HCT116 (cell line): ENCODE results near the gene NYAP1. TPM values are rescaled to one million over a fixed set of nuclear protein-coding genes. Genes with fewer than 3 reads are reported as not detected.

ENCODE experiments used
- ATAC-seq: fragments of 200-7000 bp; cut with Tn5 transposase; 2 replicates; pipeline ENCODE4 v1.9.1; 2020; ENCODE audit warnings: mild to moderate bottlenecking, moderate library complexity
- BruUV-seq: library from RNA; stranded (reverse); fragments of 400-500 nt; replicated peaks from 2 replicates; lab custom pipeline; 2021; lab: Mats Ljungman, UMichigan
- CTCF ChIA-PET: fragments of 300-600 bp; sonication (Branson Sonifier 250); formaldehyde crosslinking; loops from one replicate; lab custom pipeline; 2021; ENCODE audit warnings: antibody characterized with exemption; lab: Charles Lee
- POLR2A ChIA-PET: fragments of 300-600, 350-600 bp; sonication (Branson Sonifier 250); formaldehyde crosslinking; loops from one replicate; lab custom pipeline; 2021; ENCODE audit warnings: antibody characterized with exemption; lab: Charles Lee
- RAD21 ChIA-PET, 2 experiments: fragments of 300-600 bp; sonication (Branson Sonifier 250); formaldehyde crosslinking; loops; one replicate each; lab custom pipeline; 2023; ENCODE audit warnings: low total read pairs in 2 of 2; ENCODE audit not compliant: uncharacterized antibody in 2 of 2, unreplicated experiment in 2 of 2, low non-redundant PET in 1 of 2; lab: Charles Lee
- DNase-seq: peaks from one replicate; pipeline ENCODE4 v3.0.0-alpha.2; 2010; ENCODE audit warnings: low read depth, low spot score
- H2AFZ ChIP-seq: fragments of 200-600 bp; shearing (Covaris generic), sonication (generic); 2 replicates; pipeline ENCODE4 v1.6.1; 2017; ENCODE audit warnings: low read depth, mixed run types, mixed read lengths, antibody characterized with exemption, low read length; ENCODE audit not compliant: poor library complexity, severe bottlenecking
- H3K27ac ChIP-seq: 2 replicates; pipeline ENCODE4 v1.5.1; 2012; ENCODE audit warnings: low read depth, low read length
- H3K27me3 ChIP-seq: fragments of 200-600 bp; sonication (generic); 2 replicates; pipeline ENCODE4 v1.6.1; 2016; ENCODE audit warnings: mixed run types, low read length, mixed read lengths; ENCODE audit not compliant: insufficient read depth
- H3K36me3 ChIP-seq, 2 experiments: fragments of 200-500 bp in 1 of 2; fragments of 200-600 bp in 1 of 2; sonication (Bioruptor generic) in 1 of 2; sonication (generic) in 1 of 2; 2 replicates each; pipeline versions ENCODE4 v1.5.1 to v1.6.1; 2014 to 2016; ENCODE audit warnings: low read length in 2 of 2, inconsistent platforms in 1 of 2, mixed read lengths in 1 of 2, mixed run types in 1 of 2; ENCODE audit not compliant: insufficient read depth in 2 of 2, control insufficient read depth in 1 of 2
- H3K4me1 ChIP-seq, 2 experiments: fragments of 200-600 bp in 1 of 2; sonication (generic) in 1 of 2; 2 replicates each; pipeline versions ENCODE4 v1.5.1 to v1.6.1; 2012 to 2017; ENCODE audit warnings: low read length in 2 of 2, inconsistent platforms in 1 of 2, mild to moderate bottlenecking in 1 of 2, mixed read lengths in 1 of 2, mixed run types in 1 of 2, moderate library complexity in 1 of 2; ENCODE audit not compliant: insufficient read depth in 2 of 2, control insufficient read depth in 1 of 2
- H3K4me2 ChIP-seq: fragments of 200-600 bp; sonication (generic); 2 replicates; pipeline ENCODE4 v1.6.1; 2017; ENCODE audit warnings: mixed run types, low read length, mixed read lengths
- H3K4me3 ChIP-seq, 2 experiments: fragments of 200-600 bp in 1 of 2; sonication (generic) in 1 of 2; replicated peaks in 1 of 2; 2 replicates each; pipeline ENCODE4 v1.5.1; 2011 to 2016; ENCODE audit warnings: low read length in 2 of 2, control low read depth in 1 of 2, low read depth in 1 of 2, mild to moderate bottlenecking in 1 of 2, mixed read lengths in 1 of 2, mixed run types in 1 of 2
- H3K79me2 ChIP-seq: fragments of 200-600 bp; sonication (generic); 2 replicates; pipeline ENCODE4 v1.6.1; 2017; ENCODE audit warnings: mild to moderate bottlenecking, mixed run types, low read length, moderate library complexity, mixed read lengths; ENCODE audit not compliant: insufficient read depth
- H3K9ac ChIP-seq: fragments of 200-600 bp; sonication (generic); 2 replicates; pipeline ENCODE4 v1.6.1; 2016; ENCODE audit warnings: low read length, mixed read lengths
- H3K9me2 ChIP-seq: fragments of 200-600 bp; sonication (generic), shearing (Covaris generic); 2 replicates; pipeline ENCODE4 v1.6.1; 2017; ENCODE audit warnings: mixed run types, mild to moderate bottlenecking, moderate library complexity; ENCODE audit not compliant: insufficient read depth
- H3K9me3 ChIP-seq, 2 experiments: fragments of 200-500 bp in 1 of 2; fragments of 200-600 bp in 1 of 2; sonication (Bioruptor generic) in 1 of 2; sonication (generic) in 1 of 2; 2 replicates each; pipeline ENCODE4 v1.6.1; 2014 to 2017; ENCODE audit warnings: low read length in 2 of 2, mixed read lengths in 2 of 2, inconsistent platforms in 1 of 2, low read depth in 1 of 2, mild to moderate bottlenecking in 1 of 2, mixed run types in 1 of 2, moderate library complexity in 1 of 2; ENCODE audit not compliant: control insufficient read depth in 1 of 2, insufficient read depth in 1 of 2
- H4K20me1 ChIP-seq: fragments of 200-600 bp; sonication (generic), shearing (Covaris generic); 2 replicates; pipeline ENCODE4 v1.6.1; 2017; ENCODE audit warnings: mixed run types, mild to moderate bottlenecking, moderate library complexity; ENCODE audit not compliant: insufficient read depth
- ATF3 ChIP-seq: IDR thresholded peaks from 2 replicates; pipeline ENCODE4 v1.6.1; 2012
- CEBPB ChIP-seq: IDR thresholded peaks from 2 replicates; pipeline ENCODE4 v1.6.1; 2012; ENCODE audit warnings: low read depth
- CTCF ChIP-seq, 3 experiments: fragments of 200-600 bp in 1 of 3; sonication (generic) in 1 of 3; IDR thresholded peaks in 2 of 3; conservative IDR thresholded peaks in 1 of 3; 2 replicates each; pipeline ENCODE4 v1.5.1; 2012 to 2017; ENCODE audit warnings: low read depth in 2 of 3, low read length in 2 of 3, antibody characterized with exemption in 1 of 3, borderline replicate concordance in 1 of 3, control low read depth in 1 of 3, mild to moderate bottlenecking in 1 of 3, mixed read lengths in 1 of 3, mixed run types in 1 of 3, moderate library complexity in 1 of 3; ENCODE audit not compliant: insufficient read depth in 1 of 3
- EGR1 ChIP-seq: IDR thresholded peaks from 2 replicates; pipeline ENCODE4 v1.6.1; 2012; ENCODE audit warnings: low read depth
- ELF1 ChIP-seq: IDR thresholded peaks from 2 replicates; pipeline ENCODE4 v1.6.1; 2012; ENCODE audit warnings: low read depth, borderline replicate concordance
- EZH2 ChIP-seq: fragments of 200-600 bp; sonication (generic); IDR thresholded peaks from 2 replicates; pipeline ENCODE4 v1.6.1; 2017; ENCODE audit warnings: antibody characterized with exemption, mixed run types
- EZH2phosphoT487 ChIP-seq: fragments of 200-600 bp; IDR thresholded peaks from 2 replicates; pipeline ENCODE4 v1.6.1; 2018; ENCODE audit warnings: antibody characterized with exemption, borderline replicate concordance
- FOSL1 ChIP-seq: IDR thresholded peaks from 2 replicates; pipeline ENCODE4 v1.6.1; 2012; ENCODE audit warnings: low read depth
- JUND ChIP-seq: IDR thresholded peaks from 2 replicates; pipeline ENCODE4 v1.6.1; 2012
- MAX ChIP-seq: IDR thresholded peaks from 2 replicates; pipeline ENCODE4 v1.6.1; 2012
- POLR2A ChIP-seq: IDR thresholded peaks from 2 replicates; pipeline ENCODE4 v1.7.0; 2011; ENCODE audit warnings: borderline replicate concordance; ENCODE audit not compliant: insufficient read depth, insufficient read length; ENCODE audit errors: extremely low read depth
- REST ChIP-seq: IDR thresholded peaks from 2 replicates; pipeline ENCODE4 v1.6.1; 2012; ENCODE audit warnings: low read depth
- SP1 ChIP-seq: IDR thresholded peaks from 2 replicates; pipeline ENCODE4 v1.6.1; 2012; ENCODE audit warnings: low read depth
- SRF ChIP-seq: IDR thresholded peaks from 2 replicates; pipeline ENCODE4 v1.6.1; 2012; ENCODE audit warnings: low read depth
- TCF7L2 ChIP-seq: IDR thresholded peaks from 2 replicates; pipeline ENCODE4 v1.7.0; 2011; ENCODE audit warnings: borderline replicate concordance, inconsistent platforms; ENCODE audit not compliant: insufficient read depth, insufficient read length; ENCODE audit errors: extremely low read depth
- YY1 ChIP-seq: IDR thresholded peaks from 2 replicates; pipeline ENCODE4 v1.6.1; 2011; ENCODE audit warnings: low read length, low read depth, moderate library complexity, mild to moderate bottlenecking; ENCODE audit not compliant: insufficient replicate concordance; ENCODE audit errors: extremely low read depth
- ZFX ChIP-seq: fragments of 450-650 bp; IDR thresholded peaks from 2 replicates; pipeline ENCODE4 v1.6.1; 2017
- ZNF274 ChIP-seq: fragments of 200-500 bp; sonication (Bioruptor generic); IDR thresholded peaks from 2 replicates; pipeline ENCODE4 v1.6.1; 2014; ENCODE audit warnings: mild to moderate bottlenecking, low read depth, low read length, inconsistent platforms
- intact Hi-C: fragments of 100-400 bp; cut with micrococcal nuclease; formaldehyde crosslinking; loops from 2 replicates; pipeline ENCODE4 v1.10.0; 2022
- total RNA-seq: library from RNA; stranded (reverse); gene quantifications from one replicate; pipeline ENCODE4 v1.2.1, GENCODE V29; 2021; ENCODE audit not compliant: unreplicated experiment

The NYAP1 gene
- total RNA-seq, 1 experiment from 2014 or later: 6.7 TPM

GRCh38 chr7:100465299-100465698 is 18.4 kb upstream of the NYAP1 start:
- BruUV-seq: no TSS peak
- intact Hi-C loops: no loop called here
- Histone ChIP-seq H2AFZ (no peak overlapping the region), H3K27ac (no peak overlapping the region), H3K9me3 (no peaks in the 10 kb centered on the region), H3K79me2 (no peaks in the 10 kb centered on the region), H3K4me2 (no peak overlapping the region), H3K27me3 (no peaks in the 10 kb centered on the region), H3K9ac (no peak overlapping the region), H4K20me1 (no peaks in the 10 kb centered on the region), H3K36me3 (0 out of 4 replicates have a peak, but pooled peaks cover 0 to 2% of the 10 kb centered on the region in 2 experiments), H3K4me3 (no peak overlapping the region), H3K4me1 (peaks cover 10 to 23% of the 10 kb centered on the region in 2 experiments), H3K9me2 (no peaks in the 10 kb centered on the region)
- ChIA-PET CTCF (interaction anchor here (0.8 to 2.4 kb wide), 7 partner anchors 10 to 240 kb away, joined by 3 to 13 read pairs (median 6); partner anchors contain the start of genes FBXO24, LRCH4 and POP7), POLR2A (interaction anchor here (1.5 kb wide), 1 partner anchor 121 kb away, joined by 6 read pairs; the partner anchor contains the start of genes FBXO24 and LRCH4), RAD21 (interaction anchor here (0.9 to 1.3 kb wide), 3 partner anchors 14 to 95 kb away, joined by 4 to 7 read pairs (median 4); no protein-coding TSS in a partner anchor)
- DNase-seq (no peak), ATAC-seq (no peak)
- TF ChIP-seq SP1 (no peak), SRF (no peak), POLR2A (no peak), TCF7L2 (no peak), ELF1 (no peak), CEBPB (no peak), ZFX (no peak), JUND (no peak), MAX (no peak), EZH2 (no peak), EGR1 (no peak), FOSL1 (no peak), REST (no peak), CTCF (IDR thresholded peaks at IDR 0.05 in 2 of 3, conservative IDR thresholded peaks at IDR 0.05 in 1 of 3; ENCODE audit: borderline replicate concordance in 1 of 3, insufficient read depth in 1 of 3, low read depth in 2 of 3, low read length in 2 of 3) (no peak), YY1 (no peak), ZNF274 (no peak), ATF3 (no peak), EZH2phosphoT487 (no peak)
